Fibroblast of lung (primary cell): ENCODE measurements around the gene SPRYD4. TPM values are rescaled to one million over a fixed set of nuclear protein-coding genes. Genes with fewer than 3 reads are reported as not detected.
A peak's percentile ranks its signal among the peaks of the same experiment; 100 is the strongest.

Source experiments
- DNase-seq, 2 donors: peaks; one replicate each; pipeline versions ENCODE4 v3.0.0 to v3.0.0-alpha.2; 2010; ENCODE audit warnings: low read depth in 2 of 2
- H2AFZ ChIP-seq: 2 replicates; pipeline ENCODE4 v1.5.1; 2012; ENCODE audit warnings: low read length, control low read depth, inconsistent platforms
- H3K27ac ChIP-seq: 2 replicates; pipeline ENCODE4 v1.5.1; 2011; ENCODE audit warnings: low read length, control low read depth; ENCODE audit not compliant: insufficient read depth
- H3K27me3 ChIP-seq: 2 replicates; pipeline ENCODE4 v1.5.1; 2011; ENCODE audit warnings: mild to moderate bottlenecking, low read length; ENCODE audit not compliant: control insufficient read depth, insufficient read depth
- H3K36me3 ChIP-seq: 2 replicates; pipeline ENCODE4 v1.5.1; 2011; ENCODE audit warnings: low read length; ENCODE audit not compliant: control insufficient read depth, insufficient read depth
- H3K4me1 ChIP-seq: 2 replicates; pipeline ENCODE4 v1.5.1; 2011; ENCODE audit warnings: low read length; ENCODE audit not compliant: control insufficient read depth, insufficient read depth; ENCODE audit errors: extremely low read depth
- H3K4me2 ChIP-seq: 2 replicates; pipeline ENCODE4 v1.5.1; 2011; ENCODE audit warnings: low read length, control low read depth; ENCODE audit not compliant: insufficient read depth; ENCODE audit errors: extremely low read depth
- H3K4me3 ChIP-seq, 4 experiments: fragments of 200-600 bp in 1 of 4; sonication (generic) in 1 of 4; replicated peaks in 1 of 4; 2 replicates each; pipeline ENCODE4 v1.5.1; 2011 to 2016; ENCODE audit warnings: low read length in 4 of 4, low read depth in 3 of 4, mild to moderate bottlenecking in 3 of 4, control low read depth in 2 of 4, inconsistent platforms in 1 of 4, mixed read lengths in 1 of 4; ENCODE audit not compliant: insufficient read depth in 1 of 4; ENCODE audit errors: control extremely low read depth in 1 of 4
- H3K79me2 ChIP-seq: 2 replicates; pipeline ENCODE4 v1.5.1; 2012; ENCODE audit warnings: mild to moderate bottlenecking, low read length, inconsistent platforms; ENCODE audit not compliant: control insufficient read depth, insufficient read depth
- H3K9ac ChIP-seq: 2 replicates; pipeline ENCODE4 v1.5.1; 2011; ENCODE audit warnings: mild to moderate bottlenecking, low read length, control low read depth; ENCODE audit not compliant: insufficient read depth
- H3K9me3 ChIP-seq: 2 replicates; pipeline ENCODE4 v1.5.1; 2012; ENCODE audit warnings: low read depth, low read length; ENCODE audit not compliant: control insufficient read depth, insufficient read depth
- H4K20me1 ChIP-seq: 2 replicates; pipeline ENCODE4 v1.5.1; 2011; ENCODE audit warnings: low read length; ENCODE audit not compliant: control insufficient read depth, insufficient read depth; ENCODE audit errors: extremely low read depth
- EZH2 ChIP-seq: IDR thresholded peaks from 2 replicates; pipeline ENCODE4 v1.5.1; 2012; ENCODE audit warnings: low read length, control low read depth, mild to moderate bottlenecking; ENCODE audit errors: missing control alignments
- polyA plus RNA-seq, 2 donors: library from polyadenylated mRNA; depleted of rRNA in 1 of 2; stranded (reverse) in 1 of 2; unstranded in 1 of 2; fragments of >200 nt; gene quantifications; 2 replicates each; pipeline ENCODE4 v1.2.1, GENCODE V29; 2011 to 2012; ENCODE audit warnings: missing spikeins in 1 of 2
- total RNA-seq: library from RNA; depleted of rRNA; stranded (reverse); fragments of >200 nt; gene quantifications from 2 replicates; pipeline ENCODE4 v1.2.1, GENCODE V29; 2014
- TF ChIP-seq, protein P1 (sequence below), 2 donors: IDR thresholded peaks in 1 of 2; conservative IDR thresholded peaks in 1 of 2; 1 replicate in 1 of 2; 2 replicates in 1 of 2; pipeline ENCODE4 v1.5.1; 2011 to 2012; ENCODE audit warnings: low read length in 2 of 2, control low read depth in 1 of 2, inconsistent platforms in 1 of 2, low read depth in 1 of 2, mild to moderate bottlenecking in 1 of 2

SPRYD4 gene
- total and polyA plus RNA-seq, 2 donors (not counting 1 experiment from before 2014, with no cell fraction given): 1.7 to 2.1 TPM

DNA sequence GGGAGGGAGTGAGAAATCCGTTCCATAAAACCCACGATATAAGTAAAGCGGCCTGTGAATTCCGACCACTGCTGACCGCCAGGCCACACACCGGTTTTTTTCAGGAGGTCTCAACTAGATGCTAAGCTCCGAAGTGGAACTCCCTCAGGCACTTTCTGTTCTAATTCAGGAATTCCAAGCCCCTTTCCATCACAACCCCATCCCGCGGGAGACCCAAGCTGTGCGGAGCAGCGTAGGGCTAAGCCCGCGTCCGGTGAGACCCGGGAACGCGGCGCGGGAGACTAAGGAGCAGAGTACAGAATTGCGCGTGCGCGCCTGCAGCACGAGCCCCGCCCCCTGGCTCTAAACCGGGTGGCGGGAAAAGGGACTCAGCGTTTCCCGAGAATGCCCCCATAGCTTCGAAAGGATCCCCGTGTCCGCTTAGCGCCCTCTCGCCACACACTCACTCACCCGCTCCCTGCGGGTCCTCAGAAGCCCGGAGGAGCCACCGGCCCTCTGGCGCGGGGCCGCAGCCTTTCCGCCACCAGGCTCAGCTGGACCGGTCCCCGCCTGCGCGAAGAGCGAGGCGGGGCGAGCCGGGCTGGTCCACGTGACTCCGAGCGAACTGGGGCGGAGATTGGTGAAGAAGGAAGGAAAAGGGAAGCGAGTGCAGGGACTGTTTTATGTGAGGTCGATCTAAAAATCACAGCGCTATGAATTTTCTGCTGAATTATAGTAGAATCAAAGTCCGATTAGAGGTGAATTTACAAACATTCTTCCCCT is 19.3 kb upstream of the SPRYD4 start, which contains the start of gene TIMELESS:
Gene TIMELESS, minus strand, starts transcription at position 567 of the 762 bp plus-strand sequence. CDS start 15,256 bp downstream, outside the sequence.
- DNase-seq: peak; percentile 82 to 86
- peak within 1 kb of the TSS; percentile 82 for H3K9ac ChIP-seq
- TF ChIP-seq EZH2: no peak
- TF ChIP-seq, protein P1, sequence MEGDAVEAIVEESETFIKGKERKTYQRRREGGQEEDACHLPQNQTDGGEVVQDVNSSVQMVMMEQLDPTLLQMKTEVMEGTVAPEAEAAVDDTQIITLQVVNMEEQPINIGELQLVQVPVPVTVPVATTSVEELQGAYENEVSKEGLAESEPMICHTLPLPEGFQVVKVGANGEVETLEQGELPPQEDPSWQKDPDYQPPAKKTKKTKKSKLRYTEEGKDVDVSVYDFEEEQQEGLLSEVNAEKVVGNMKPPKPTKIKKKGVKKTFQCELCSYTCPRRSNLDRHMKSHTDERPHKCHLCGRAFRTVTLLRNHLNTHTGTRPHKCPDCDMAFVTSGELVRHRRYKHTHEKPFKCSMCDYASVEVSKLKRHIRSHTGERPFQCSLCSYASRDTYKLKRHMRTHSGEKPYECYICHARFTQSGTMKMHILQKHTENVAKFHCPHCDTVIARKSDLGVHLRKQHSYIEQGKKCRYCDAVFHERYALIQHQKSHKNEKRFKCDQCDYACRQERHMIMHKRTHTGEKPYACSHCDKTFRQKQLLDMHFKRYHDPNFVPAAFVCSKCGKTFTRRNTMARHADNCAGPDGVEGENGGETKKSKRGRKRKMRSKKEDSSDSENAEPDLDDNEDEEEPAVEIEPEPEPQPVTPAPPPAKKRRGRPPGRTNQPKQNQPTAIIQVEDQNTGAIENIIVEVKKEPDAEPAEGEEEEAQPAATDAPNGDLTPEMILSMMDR (conservative IDR thresholded peaks at IDR 0.05 in 1 of 2, IDR thresholded peaks at IDR 0.05 in 1 of 2; ENCODE audit: low read depth in 1 of 2, low read length in 2 of 2): no peak

DNA sequence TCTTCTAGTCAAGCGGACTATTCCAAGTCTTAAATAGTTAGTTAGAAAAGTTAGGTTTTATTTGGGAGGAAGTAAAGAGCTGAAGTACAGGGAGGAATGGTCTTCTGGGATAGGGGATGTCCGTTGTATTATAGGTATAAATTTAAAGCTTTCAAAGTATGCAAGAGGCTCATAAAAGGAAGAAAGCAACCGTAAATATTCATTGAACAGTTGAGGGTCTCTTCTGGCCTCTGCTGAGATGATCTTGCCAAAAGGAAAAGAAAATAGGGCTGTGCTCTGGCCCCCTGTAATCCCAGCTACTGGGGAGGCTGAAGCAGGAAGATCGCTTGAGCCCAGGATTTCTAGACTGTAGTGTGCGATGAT is 18.8 kb upstream of the SPRYD4 start:
- no peaks in the 10 kb centered on the region for H4K20me1 ChIP-seq
- H3K79me2 ChIP-seq: peaks cover 8% of the 10 kb centered on the region
- H3K9me3 ChIP-seq: no peaks in the 10 kb centered on the region
- H2AFZ ChIP-seq: peak overlapping the region; percentile 97
- DNase-seq: no peak
- peak overlapping the region; percentile 88 to 91 (median 90) for H3K4me3 ChIP-seq
- H3K27me3 ChIP-seq: peaks cover 15% of the 10 kb centered on the region
- H3K27ac ChIP-seq: peak overlapping the region; percentile 83
- H3K4me1 ChIP-seq: no peaks in the 10 kb centered on the region
- peak overlapping the region; percentile 97 for H3K4me2 ChIP-seq
- TF ChIP-seq, protein P1 (conservative IDR thresholded peaks at IDR 0.05 in 1 of 2, IDR thresholded peaks at IDR 0.05 in 1 of 2; ENCODE audit: low read depth in 1 of 2, low read length in 2 of 2): no peak
- no peak for TF ChIP-seq EZH2
- H3K9ac ChIP-seq: peak overlapping the region; percentile 82
- no peaks in the 10 kb centered on the region for H3K36me3 ChIP-seq

More for the DNA sequence above, 19.3 kb upstream of the SPRYD4 start, which contains the start of gene TIMELESS:
- no peaks in the 10 kb centered on the region for H3K4me1 ChIP-seq
- H3K4me2 ChIP-seq: peak within 1 kb of the TSS; percentile 97
- H3K9me3 ChIP-seq: no peaks in the 10 kb centered on the region
- no peaks in the 10 kb centered on the region for H4K20me1 ChIP-seq
- H3K4me3 ChIP-seq: peak within 1 kb of the TSS; percentile 88 to 91 (median 90)
- H3K36me3 ChIP-seq: no peaks in the 10 kb centered on the region
- H3K79me2 ChIP-seq: peaks cover 8% of the 10 kb centered on the region
- peaks cover 9% of the 10 kb centered on the region for H3K27me3 ChIP-seq
- H3K27ac ChIP-seq: peak within 1 kb of the TSS; percentile 83
- peak within 1 kb of the TSS; percentile 97 for H2AFZ ChIP-seq

DNA sequence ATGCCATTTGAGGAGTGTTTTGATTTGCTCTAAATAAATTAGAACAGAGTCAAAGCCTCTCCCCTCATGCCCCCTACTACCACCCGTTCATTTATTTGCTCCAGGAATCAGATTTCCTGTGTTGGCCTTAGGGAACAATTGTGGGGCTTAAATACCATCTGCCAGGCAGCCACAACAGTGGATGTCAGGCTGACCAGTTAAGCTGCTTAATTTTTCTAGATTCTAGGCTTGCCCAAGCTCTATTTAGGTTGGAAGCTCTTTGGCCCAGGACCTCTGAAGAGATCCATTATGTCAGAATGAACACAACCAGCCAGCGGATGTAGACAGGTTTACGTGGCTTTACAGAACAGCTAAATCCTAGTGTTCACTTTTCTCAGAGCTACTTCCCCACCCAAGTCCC is 18.1 kb upstream of the SPRYD4 start:
- no peak for TF ChIP-seq EZH2
- TF ChIP-seq, protein P1 (conservative IDR thresholded peaks at IDR 0.05 in 1 of 2, IDR thresholded peaks at IDR 0.05 in 1 of 2; ENCODE audit: low read depth in 1 of 2, low read length in 2 of 2): no peak
- peaks cover 20% of the 10 kb centered on the region for H3K27me3 ChIP-seq
- H4K20me1 ChIP-seq: no peaks in the 10 kb centered on the region
- no peak overlapping the region for H3K27ac ChIP-seq
- no peaks in the 10 kb centered on the region for H3K36me3 ChIP-seq
- no peaks in the 10 kb centered on the region for H3K9me3 ChIP-seq
- H3K9ac ChIP-seq: no peak overlapping the region
- H2AFZ ChIP-seq: no peak overlapping the region
- DNase-seq: no peak
- H3K79me2 ChIP-seq: peaks cover 8% of the 10 kb centered on the region
- H3K4me1 ChIP-seq: no peaks in the 10 kb centered on the region
- no peak overlapping the region for H3K4me2 ChIP-seq
- H3K4me3 ChIP-seq: no peak overlapping the region
